Activated naive CD4-positive, alpha-beta T cell (primary cell): ENCODE data around the gene ZNF784.

Source experiments
- DNase-seq, 4 experiments: peaks; one replicate each; lab custom pipeline; 2025; lab: John Stamatoyannopoulos, UW

The ZNF784 gene

GRCh38 chr19:55620410-55621204 is 3.8 kb downstream of the ZNF784 start:
- no peak for DNase-seq

DNA sequence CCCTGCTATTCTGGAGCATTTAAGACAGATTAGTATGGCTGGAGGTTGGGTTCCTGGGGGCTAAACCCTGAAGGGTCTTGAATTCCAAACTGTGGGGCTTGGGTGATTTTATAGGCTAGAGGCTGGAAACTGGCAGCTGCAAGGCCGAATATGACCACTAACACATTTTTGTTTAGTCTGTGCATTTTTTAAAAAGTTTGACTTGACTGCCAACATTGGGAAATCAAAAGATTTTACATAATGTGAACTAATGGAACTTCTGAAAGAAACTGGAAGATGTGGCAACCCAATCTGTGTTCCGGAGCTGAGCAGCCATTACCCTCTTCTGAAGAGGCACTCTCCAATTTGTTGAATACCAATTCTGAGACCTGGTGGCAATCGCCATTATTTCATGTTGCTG is 5.1 kb downstream of the ZNF784 start:
- no peak for DNase-seq

GRCh38 chr19:55618426-55618825 is 5.9 kb downstream of the ZNF784 start:
- DNase-seq, result no peak

DNA sequence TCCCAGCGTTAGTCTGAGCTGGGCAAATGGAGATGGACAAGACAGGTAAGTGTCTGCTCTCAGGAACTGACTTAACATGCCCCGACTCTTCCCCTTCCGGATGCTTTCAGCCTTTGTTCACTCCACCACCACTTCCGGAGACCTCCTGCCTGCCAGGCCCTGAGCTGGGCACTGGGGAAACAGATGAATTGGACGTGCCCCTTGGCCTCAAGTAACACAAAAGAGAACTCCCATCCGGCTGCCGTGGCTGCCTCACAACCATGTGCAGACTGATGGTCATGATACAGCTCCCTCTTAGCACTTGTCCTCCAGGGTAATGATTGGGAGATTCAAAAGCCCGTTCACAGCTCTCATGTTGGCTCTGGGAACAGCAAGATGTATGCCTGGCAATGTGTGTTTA is 6.9 kb downstream of the ZNF784 start:
- no peak for DNase-seq

DNA sequence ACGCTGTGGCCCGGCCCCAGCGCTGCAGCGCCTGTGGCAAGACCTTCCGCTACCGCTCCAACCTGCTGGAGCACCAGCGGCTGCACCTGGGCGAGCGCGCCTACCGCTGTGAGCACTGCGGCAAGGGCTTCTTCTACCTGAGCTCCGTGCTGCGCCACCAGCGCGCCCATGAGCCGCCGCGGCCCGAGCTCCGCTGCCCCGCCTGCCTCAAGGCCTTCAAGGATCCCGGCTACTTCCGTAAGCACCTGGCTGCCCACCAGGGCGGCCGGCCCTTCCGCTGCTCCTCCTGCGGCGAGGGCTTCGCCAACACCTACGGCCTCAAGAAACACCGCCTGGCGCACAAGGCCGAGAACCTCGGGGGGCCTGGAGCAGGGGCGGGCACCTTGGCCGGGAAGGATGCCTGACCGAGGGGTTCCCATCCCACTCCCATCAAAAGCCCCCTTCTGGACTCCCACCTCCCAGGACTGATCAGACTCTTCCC is 7.9 kb downstream of the ZNF784 start:
- DNase-seq, result no peak

DNA sequence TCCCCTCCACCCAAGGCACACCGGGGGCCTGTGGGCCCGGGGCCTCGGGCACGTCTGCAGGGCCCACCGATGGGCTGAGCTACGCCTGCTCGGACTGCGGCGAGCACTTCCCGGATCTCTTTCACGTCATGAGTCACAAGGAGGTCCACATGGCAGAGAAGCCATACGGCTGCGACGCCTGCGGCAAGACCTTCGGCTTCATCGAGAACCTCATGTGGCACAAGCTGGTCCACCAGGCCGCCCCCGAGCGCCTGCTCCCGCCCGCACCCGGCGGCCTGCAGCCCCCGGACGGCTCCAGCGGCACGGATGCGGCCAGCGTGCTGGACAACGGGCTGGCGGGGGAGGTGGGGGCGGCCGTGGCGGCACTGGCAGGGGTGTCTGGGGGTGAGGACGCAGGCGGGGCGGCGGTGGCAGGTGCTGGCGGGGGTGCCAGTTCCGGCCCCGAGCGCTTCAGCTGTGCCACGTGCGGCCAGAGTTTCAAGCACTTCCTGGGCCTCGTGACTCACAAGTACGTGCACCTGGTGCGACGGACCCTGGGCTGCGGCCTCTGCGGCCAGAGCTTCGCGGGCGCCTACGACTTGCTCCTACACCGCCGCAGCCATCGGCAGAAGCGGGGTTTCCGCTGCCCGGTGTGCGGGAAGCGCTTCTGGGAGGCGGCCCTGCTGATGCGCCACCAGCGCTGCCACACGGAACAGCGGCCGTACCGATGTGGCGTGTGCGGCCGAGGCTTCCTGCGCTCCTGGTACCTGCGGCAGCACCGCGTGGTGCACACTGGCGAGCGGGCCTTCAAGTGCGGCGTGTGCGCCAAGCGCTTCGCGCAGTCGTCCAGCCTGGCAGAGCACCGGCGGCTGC is 8.6 kb downstream of the ZNF784 start:
- DNase-seq, result no peak

- no peak for DNase-seq
Measured at GRCh38 chr19:55614711-55615542, 9.4 kb downstream of the ZNF784 start.

DNA sequence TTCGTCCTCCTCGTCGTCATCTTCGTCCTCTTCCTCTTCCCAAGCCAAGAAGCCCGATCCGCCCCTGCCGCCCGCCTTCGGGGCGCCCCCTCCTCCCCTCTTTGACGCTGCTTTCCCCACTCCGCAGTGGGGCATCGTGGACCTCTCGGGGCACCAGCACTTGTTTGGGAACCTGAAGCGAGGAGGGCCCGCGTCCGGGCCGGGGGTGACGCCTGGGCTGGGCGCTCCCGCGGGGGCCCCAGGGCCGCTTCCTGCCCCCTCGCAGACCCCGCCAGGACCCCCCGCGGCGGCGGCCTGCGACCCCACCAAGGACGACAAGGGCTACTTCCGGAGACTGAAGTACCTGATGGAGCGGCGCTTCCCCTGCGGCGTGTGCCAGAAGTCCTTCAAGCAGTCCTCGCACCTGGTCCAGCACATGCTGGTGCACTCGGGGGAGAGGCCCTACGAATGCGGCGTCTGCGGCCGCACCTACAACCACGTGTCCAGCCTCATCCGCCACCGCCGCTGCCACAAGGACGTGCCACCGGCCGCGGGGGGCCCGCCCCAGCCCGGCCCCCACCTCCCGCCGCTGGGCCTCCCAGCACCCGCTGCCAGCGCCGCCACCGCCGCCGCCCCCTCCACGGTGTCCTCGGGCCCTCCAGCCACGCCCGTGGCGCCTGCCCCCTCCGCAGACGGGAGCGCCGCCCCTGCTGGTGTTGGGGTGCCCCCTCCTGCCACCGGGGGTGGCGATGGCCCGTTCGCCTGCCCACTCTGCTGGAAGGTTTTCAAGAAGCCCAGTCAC is 10.2 kb downstream of the ZNF784 start:
- DNase-seq, result no peak

DNA sequence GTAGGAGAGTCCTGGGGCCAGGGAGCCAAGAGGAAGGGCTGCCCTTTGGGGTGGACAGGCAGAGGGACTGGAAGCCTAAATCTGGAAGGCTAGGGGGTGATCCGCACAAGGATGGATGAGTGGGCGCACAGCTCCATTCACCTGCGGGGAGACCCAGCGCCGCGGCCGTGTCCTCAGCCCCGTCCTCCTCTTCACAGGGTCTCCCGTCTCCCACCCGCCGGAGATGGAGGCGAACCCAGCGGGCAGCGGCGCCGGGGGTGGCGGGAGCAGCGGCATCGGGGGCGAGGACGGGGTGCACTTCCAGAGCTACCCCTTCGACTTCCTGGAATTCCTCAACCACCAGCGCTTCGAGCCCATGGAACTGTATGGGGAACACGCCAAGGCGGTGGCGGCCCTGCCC is 11.0 kb downstream of the ZNF784 start:
- no peak for DNase-seq

DNA sequence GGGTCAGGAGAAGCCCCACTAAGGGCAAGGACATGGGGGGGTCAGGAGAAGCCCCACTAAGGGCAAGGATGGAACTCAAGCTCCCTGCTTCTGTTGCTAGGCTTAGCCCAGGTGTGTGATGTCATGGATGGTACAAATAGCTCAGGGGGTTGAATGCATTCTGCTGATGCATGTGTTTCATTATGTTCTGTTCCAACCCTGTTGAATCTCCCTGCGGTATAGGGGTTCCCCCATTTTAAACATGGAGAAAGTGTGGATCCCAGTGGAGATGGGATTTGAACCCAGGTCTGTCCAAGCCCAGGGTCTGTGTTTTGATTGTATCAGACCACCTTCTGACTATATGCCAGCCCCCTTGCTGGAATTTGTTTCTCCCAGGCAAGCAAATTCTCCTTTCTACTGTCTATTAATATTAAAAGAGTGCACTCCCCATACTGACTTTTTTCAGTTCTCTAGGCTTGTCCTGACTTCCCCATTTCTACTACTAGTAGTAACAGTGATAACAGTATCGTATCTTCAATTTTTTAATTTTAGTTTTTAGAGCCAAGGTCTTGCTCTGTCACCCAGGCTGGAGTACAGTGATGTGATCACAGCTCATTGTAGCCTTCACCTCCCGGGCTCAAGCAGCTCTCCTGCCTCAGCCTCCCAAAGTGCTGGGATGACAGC is 12.3 kb downstream of the ZNF784 start:
- DNase-seq, result no peak

DNA sequence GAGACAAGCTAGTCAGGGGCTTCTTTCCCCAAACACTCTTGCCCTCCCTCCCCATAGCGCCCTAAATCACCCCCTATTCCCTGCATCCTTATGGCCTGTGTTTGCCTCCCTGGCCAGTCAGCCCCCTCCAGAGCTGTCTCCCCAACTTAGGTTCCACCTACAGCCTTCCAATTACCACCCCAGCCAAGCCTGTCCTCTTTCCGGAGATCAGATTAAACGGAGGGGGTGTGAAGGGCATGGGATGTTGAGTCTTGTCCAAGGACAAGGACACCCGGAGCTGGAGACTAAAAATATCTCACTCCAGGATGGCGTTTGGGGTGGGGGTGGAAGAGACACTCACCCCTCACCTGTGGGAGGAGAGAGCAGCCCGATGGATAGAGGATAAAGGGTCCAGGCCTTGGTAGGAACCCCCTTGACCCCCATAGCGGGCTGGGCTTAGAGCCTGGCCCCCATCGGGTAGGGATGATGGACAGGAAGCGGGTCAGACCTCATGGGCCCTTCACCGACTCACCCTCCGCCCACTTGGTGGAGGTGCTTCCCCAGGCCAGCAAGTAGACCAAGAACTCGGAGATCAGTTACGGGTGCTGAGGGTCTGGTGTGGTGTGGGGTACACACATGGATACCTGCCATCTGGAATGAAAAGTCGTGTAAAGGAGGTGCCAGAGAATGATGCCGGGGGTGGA is 12.9 kb downstream of the ZNF784 start:
- DNase-seq, result no peak

DNA sequence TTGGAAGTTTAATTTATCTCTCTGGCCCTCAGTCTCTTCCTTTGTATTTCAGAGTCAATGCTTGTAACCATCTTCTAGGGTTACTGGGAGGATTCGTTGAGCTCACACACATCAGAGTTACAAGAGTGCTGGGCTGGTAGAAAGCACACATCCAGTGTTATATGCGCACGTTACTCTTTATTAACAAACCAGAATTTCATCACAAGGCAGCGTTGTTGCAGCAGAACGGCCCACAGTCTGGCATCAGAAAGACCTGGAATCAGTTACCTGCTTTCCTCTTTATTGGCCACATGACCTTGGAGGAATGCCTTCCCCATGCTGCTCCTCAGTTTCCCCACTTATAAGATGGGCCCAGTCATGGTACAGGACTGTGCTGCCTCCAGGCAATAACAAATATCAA is 15.0 kb downstream of the ZNF784 start:
- no peak for DNase-seq

DNA sequence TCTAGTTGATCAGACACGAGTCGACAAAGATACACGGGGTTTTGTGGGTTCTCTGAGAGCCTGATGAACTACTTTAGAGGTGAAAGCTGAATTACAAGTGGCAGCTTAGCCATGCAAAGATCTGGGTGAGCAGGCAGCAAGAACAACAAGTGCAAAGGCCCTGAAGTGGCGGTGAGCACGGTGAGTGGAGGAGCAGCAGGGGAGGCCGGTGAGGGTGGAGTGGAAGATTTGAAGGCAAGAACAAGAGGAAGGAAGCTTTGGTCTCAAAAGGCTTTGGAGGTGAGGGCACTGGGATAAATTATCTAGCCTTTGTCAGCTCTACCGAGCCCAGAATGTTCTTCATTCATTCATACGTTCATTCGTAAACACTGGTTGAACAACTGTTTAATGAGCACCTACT is 17.5 kb downstream of the ZNF784 start:
- no peak for DNase-seq

DNA sequence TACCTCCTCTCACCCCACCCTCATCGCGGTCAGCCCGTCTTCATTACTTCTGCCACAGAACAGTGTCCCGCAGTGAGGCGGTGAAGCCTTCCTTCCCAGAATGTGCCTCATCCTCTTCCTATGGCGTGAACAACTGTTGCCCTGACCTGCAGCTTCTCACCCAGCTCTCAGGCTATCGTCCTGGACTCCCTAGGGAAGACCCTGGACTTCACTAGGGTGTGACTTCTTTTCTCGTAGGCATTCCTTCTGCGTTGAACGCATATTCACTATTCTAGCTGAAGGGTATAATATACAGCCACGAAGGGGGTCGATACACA is 17.9 kb downstream of the ZNF784 start:
- no peak for DNase-seq

DNA sequence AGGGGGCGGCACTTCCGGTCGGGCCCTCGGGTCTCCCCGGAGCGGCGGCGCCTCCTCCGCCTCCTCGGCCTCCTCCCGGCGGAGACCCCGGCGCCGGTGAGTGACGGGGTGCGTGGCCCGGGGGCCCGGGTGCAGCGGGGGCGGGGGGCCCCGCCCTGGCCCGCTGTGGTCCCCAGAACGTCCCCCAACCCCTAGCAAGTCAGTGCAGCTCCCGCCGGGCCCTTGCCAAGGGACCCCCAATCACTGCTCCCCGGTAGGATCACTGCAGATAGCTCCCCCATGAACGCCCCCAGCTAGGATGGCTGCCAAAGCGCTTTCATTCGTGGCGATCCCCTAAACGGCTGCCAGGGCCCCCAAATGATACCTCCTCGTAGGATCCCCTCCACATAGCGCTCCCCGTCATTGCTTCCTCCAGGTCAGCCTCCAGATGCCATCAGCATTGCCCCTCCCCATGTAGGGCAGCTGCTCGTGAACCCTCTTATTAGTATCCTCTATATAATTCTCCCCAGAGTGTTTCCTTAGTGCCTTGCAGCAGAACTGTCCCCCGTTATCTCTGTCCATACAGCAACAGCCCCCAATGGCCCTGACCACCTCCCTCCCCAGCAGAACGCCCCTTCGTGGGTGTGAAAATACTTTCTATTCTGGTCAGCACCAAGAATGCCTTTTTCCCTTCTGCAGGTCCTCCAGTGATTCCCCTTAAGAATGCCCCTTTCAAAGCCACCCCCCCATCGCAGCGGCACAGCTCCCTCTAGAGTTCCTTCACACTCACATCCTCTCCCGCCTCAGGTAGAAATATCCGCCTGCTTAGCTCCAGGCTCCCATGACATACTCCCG is 18.5 kb downstream of the ZNF784 start, which contains the start of gene ZNF865:
ZNF865 (plus strand) TSS at position 11 of the 834 bp plus-strand sequence. CDS start 7,972 bp downstream, outside the sequence.
- peak in 2 of 4 experiments; percentile 42 to 57 for DNase-seq

DNA sequence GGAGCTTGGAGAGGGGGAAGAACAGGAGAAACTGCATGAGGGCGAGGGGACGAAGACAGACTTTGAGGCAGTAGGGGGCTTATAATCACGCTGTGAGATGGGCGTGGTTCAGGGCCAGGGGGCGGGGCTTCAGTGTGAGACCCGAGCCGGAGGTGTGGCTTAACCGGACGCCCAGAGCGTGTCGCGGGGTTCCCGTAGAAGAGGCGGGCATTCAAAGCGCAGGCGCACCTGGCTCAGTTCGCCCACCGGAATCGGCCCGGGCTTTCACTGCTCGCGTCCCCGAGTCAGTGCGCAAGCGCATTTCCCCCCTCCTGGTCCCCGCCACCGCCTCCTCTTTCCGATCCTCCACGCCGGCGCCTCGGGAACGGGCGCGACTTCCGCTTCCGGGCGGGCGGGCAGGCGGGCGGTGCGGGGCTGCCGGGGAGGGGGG is 19.1 kb downstream of the ZNF784 start:
- DNase-seq, result peak; percentile 94 to 98 (median 96)

GRCh38 chr19:55603581-55604292 is 20.6 kb downstream of the ZNF784 start:
- DNase-seq, result no peak

GRCh38 chr19:55603115-55603514 is 21.3 kb downstream of the ZNF784 start:
- no peak for DNase-seq
